GM19438 (cell line): ENCODE results near the gene SLC10A6.

Experiments used
- ATAC-seq: cut with Tn5 transposase; IDR thresholded peaks from one replicate; pipeline ENCODE4 v1.9.1; 2021; ENCODE audit warnings: low read depth; ENCODE audit not compliant: unreplicated experiment

SLC10A6 gene

GRCh38 chr4:86809809-86810208 lies 39.4 kb downstream of the SLC10A6 start:
- no peak for ATAC-seq

DNA sequence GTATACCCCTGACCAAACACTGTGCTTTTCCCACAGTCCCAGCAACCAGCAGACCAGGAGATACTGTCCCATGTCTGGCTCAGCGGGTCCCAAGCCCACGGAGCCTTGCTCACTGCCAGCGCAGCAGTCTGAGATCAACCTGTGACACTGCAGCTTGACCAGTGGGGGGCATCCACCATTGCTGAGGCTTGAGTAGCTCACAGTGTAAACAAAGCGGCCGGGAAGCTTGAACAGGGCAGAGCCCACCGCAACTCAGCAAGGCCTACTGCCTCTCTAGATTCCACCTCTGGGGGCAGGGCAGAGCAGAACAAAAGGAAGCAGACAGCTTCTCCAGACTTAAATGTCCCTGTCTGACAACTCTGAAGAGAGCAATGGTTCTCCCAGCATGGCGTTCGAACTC lies 58.1 kb downstream of the SLC10A6 start:
- ATAC-seq, result no peak

DNA sequence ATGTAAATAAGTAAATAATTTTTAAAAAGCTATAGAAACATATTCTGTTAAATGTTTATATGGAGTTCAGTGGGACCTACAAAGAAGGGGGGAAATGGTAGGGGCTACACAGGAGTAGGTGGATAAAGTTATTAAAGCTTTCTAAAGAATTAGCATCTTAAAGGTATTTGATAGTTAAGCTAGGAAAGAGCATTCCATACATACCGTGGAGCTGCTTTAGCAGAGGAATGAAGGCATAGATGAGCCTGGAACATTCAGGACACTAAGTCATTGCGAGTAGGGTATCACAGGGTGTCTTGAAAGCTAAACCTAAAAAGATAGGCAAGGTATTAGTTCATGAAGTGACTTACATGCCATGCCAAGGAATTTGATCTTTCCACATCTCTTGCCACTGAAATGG lies 60.4 kb downstream of the SLC10A6 start:
- no peak for ATAC-seq

DNA sequence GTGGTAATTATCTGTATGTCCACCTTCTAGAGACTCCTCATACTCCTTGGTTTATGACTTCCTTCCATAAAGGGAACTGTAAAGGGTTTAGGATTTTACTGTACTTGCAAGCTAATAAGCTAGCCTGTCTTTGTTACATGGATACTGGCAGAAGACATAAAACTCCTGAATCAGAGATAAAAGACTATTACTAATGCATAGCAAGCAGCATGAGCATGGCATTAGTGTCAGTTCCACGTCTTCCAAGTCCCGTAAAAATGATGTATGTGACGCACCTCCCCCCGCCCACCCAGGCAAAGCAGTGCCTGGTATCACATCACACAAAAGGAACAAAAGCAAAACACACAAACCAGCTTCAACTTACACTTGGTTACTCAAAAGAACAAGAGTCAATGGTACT lies 71.0 kb downstream of the SLC10A6 start:
- no peak for ATAC-seq

DNA sequence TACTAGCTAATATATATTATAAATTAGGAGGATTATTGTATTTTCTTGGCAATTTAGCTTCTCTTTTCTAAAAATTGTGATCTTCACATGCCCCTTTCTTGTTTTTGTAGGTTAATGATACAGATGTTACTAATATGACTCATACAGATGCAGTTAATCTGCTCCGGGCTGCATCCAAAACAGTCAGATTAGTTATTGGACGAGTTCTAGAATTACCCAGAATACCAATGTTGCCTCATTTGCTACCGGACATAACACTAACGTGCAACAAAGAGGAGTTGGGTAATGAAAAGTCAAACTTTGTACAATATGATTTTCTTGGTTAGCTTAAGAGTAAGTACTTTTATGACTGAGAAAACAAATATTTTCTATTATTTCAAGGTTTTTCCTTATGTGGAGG lies 74.1 kb downstream of the SLC10A6 start:
- ATAC-seq, result no peak
